HEK293 (cell line): ENCODE data around the gene DUSP22.

ENCODE experiments used
- CTCF ChIP-seq: fragments of 450-650 bp; formaldehyde crosslinking; IDR thresholded peaks from 2 replicates; pipeline ENCODE4 v1.5.1; 2016; ENCODE audit warnings: missing biosample characterization, missing genetic modification characterization
- GFI1B ChIP-seq: fragments of 450-650 bp; formaldehyde crosslinking; IDR thresholded peaks from 2 replicates; pipeline ENCODE4 v1.5.1; 2016; ENCODE audit warnings: missing biosample characterization, missing genetic modification characterization
- HIC1 ChIP-seq: fragments of 450-650 bp; formaldehyde crosslinking; IDR thresholded peaks from 2 replicates; pipeline ENCODE4 v1.5.1; 2016; ENCODE audit warnings: missing biosample characterization, missing genetic modification characterization
- OVOL3 ChIP-seq: fragments of 450-650 bp; formaldehyde crosslinking; IDR thresholded peaks from 2 replicates; pipeline ENCODE4 v1.5.1; 2016; ENCODE audit warnings: missing biosample characterization, missing genetic modification characterization
- PBX3 ChIP-seq: sonication (generic); formaldehyde crosslinking; IDR thresholded peaks from 2 replicates; pipeline ENCODE4 v1.8.1; 2022; ENCODE audit warnings: mild to moderate bottlenecking, moderate library complexity, missing genetic modification reagents
- PRDM4 ChIP-seq: fragments of 450-650 bp; formaldehyde crosslinking; IDR thresholded peaks from 2 replicates; pipeline ENCODE4 v1.5.1; 2017; ENCODE audit warnings: missing biosample characterization, missing genetic modification characterization
- RBAK ChIP-seq: fragments of 450-650 bp; formaldehyde crosslinking; IDR thresholded peaks from 2 replicates; pipeline ENCODE4 v1.5.1; 2016; ENCODE audit warnings: missing biosample characterization, missing genetic modification characterization
- SP2 ChIP-seq: fragments of 450-650 bp; formaldehyde crosslinking; IDR thresholded peaks from 2 replicates; pipeline ENCODE4 v1.5.1; 2016; ENCODE audit warnings: missing biosample characterization, missing genetic modification characterization
- TRIM28 ChIP-seq: IDR thresholded peaks from 2 replicates; pipeline ENCODE4 v1.6.1; 2011; ENCODE audit warnings: low read length, control low read depth, borderline replicate concordance
- ZBTB48 ChIP-seq: fragments of 450-650 bp; formaldehyde crosslinking; IDR thresholded peaks from 2 replicates; pipeline ENCODE4 v1.5.1; 2016; ENCODE audit warnings: missing biosample characterization, missing genetic modification characterization
- ZNF121 ChIP-seq: fragments of 450-650 bp; formaldehyde crosslinking; IDR thresholded peaks from 2 replicates; pipeline ENCODE4 v1.5.1; 2016; ENCODE audit warnings: missing biosample characterization, missing genetic modification characterization
- ZNF18 ChIP-seq: fragments of 450-650 bp; formaldehyde crosslinking; IDR thresholded peaks from 2 replicates; pipeline ENCODE4 v1.5.1; 2016; ENCODE audit warnings: missing biosample characterization, missing genetic modification characterization
- ZNF26 ChIP-seq: fragments of 450-650 bp; formaldehyde crosslinking; IDR thresholded peaks from 2 replicates; pipeline ENCODE4 v1.5.1; 2016; ENCODE audit warnings: missing biosample characterization, missing genetic modification characterization
- ZNF280C ChIP-seq: fragments of 450-650 bp; formaldehyde crosslinking; IDR thresholded peaks from 2 replicates; pipeline ENCODE4 v1.5.1; 2016; ENCODE audit warnings: missing biosample characterization, missing genetic modification characterization
- ZNF394 ChIP-seq: fragments of 450-650 bp; formaldehyde crosslinking; IDR thresholded peaks from 2 replicates; pipeline ENCODE4 v1.5.1; 2016; ENCODE audit warnings: missing biosample characterization, missing genetic modification characterization, mild to moderate bottlenecking, moderate library complexity, borderline replicate concordance
- ZNF398 ChIP-seq: fragments of 450-650 bp; formaldehyde crosslinking; IDR thresholded peaks from 2 replicates; pipeline ENCODE4 v1.5.1; 2017; ENCODE audit warnings: missing biosample characterization, missing genetic modification characterization
- ZNF513 ChIP-seq: fragments of 450-650 bp; IDR thresholded peaks from 2 replicates; pipeline ENCODE4 v1.5.1; 2018; ENCODE audit warnings: missing biosample characterization, missing genetic modification characterization
- ZNF544 ChIP-seq: fragments of 450-650 bp; formaldehyde crosslinking; IDR thresholded peaks from 2 replicates; pipeline ENCODE4 v1.5.0; 2017; ENCODE audit warnings: missing biosample characterization, missing genetic modification characterization
- ZNF623 ChIP-seq: fragments of 450-650 bp; formaldehyde crosslinking; IDR thresholded peaks from 2 replicates; pipeline ENCODE4 v1.5.1; 2016; ENCODE audit warnings: missing biosample characterization, missing genetic modification characterization
- ZNF837 ChIP-seq: fragments of 450-650 bp; formaldehyde crosslinking; IDR thresholded peaks from 2 replicates; pipeline ENCODE4 v1.5.1; 2016; ENCODE audit warnings: missing biosample characterization, missing genetic modification characterization
- ZSCAN30 ChIP-seq: fragments of 450-650 bp; IDR thresholded peaks from 2 replicates; pipeline ENCODE4 v1.5.1; 2018; ENCODE audit warnings: missing biosample characterization, mild to moderate bottlenecking, missing genetic modification characterization, moderate library complexity

DUSP22 gene

GRCh38 chr6:291697-292505, at the start of gene DUSP22 (continued):
- TF ChIP-seq ZNF513 (tag by site-specific recombination) (no peak), OVOL3 (tag by site-specific recombination) (no peak), ZNF544 (tag by site-specific recombination) (no peak), RBAK (tag by site-specific recombination) (no peak), ZNF394 (tag by site-specific recombination) (no peak), ZNF280C (no peak), ZNF18 (tag by site-specific recombination) (no peak), CTCF (tag by site-specific recombination) (no peak), TRIM28 (no peak), PRDM4 (tag by site-specific recombination) (no peak), PBX3 (CRISPR knock-in tag) (peak; percentile 73; the same call in 1 of the 2 replicates), HIC1 (tag by site-specific recombination) (no peak), GFI1B (no peak), ZNF398 (peak; percentile 84), ZNF623 (tag by site-specific recombination) (peak; percentile 1; the same call in 1 of the 2 replicates), SP2 (tag by site-specific recombination) (peak; percentile 79), ZNF121 (tag by site-specific recombination) (no peak), ZNF837 (tag by site-specific recombination) (no peak), ZBTB48 (peak; percentile 57), ZSCAN30 (tag by site-specific recombination) (peak; percentile 50; the same call in 1 of the 2 replicates), ZNF26 (tag by site-specific recombination) (no peak)
